GM18507 (cell line): ENCODE measurements around the gene RNF6.

Experiments
- DNase-seq: peaks from one replicate; pipeline ENCODE4 v3.0.0; 2011; ENCODE audit warnings: low read depth; ENCODE audit not compliant: insufficient read length; ENCODE audit errors: extremely low spot score
- FAIRE-seq: peaks from 2 replicates; lab custom pipeline; 2011; peaks lifted over from hg19 to GRCh38; lab: Jason Lieb, UNC

Gene RNF6

GRCh38 chr13:26179344-26179743 lies 42.8 kb downstream of the RNF6 start:
- FAIRE-seq (no peak), DNase-seq (no peak)

- no peak for DNase-seq
- no peak for FAIRE-seq
These were observed 53.3 kb downstream of the RNF6 start for GRCh38 chr13:26168835-26169234.

- DNase-seq: no peak
- FAIRE-seq: no peak
These were observed 53.8 kb downstream of the RNF6 start for GRCh38 chr13:26168237-26168814.

GRCh38 chr13:26163812-26164211 lies 58.3 kb downstream of the RNF6 start:
- DNase-seq (no peak), FAIRE-seq (no peak)
